HS-27A (cell line): ENCODE data around the gene NCKIPSD.

Source experiments
- DNase-seq: peaks from one replicate; pipeline ENCODE4 v3.0.0-alpha.2; 2012; ENCODE audit warnings: low read depth, missing footprints

The NCKIPSD gene

GRCh38 chr3:48678566-48679380 is 6.9 kb downstream of the NCKIPSD start:
- DNase-seq, result no peak

- DNase-seq, result no peak
Observed at GRCh38 chr3:48678056-48678455, 7.7 kb downstream of the NCKIPSD start.

- DNase-seq, result no peak
Observed at GRCh38 chr3:48674505-48674904, 11.2 kb downstream of the NCKIPSD start.

- DNase-seq, result no peak
Observed at GRCh38 chr3:48672522-48672921, 13.2 kb downstream of the NCKIPSD start.

- DNase-seq, result no peak
Observed at GRCh38 chr3:48664929-48665328, 20.8 kb downstream of the NCKIPSD start.

GRCh38 chr3:48664313-48664644 is 21.4 kb downstream of the NCKIPSD start:
- no peak for DNase-seq

- DNase-seq, result peak; percentile 98
Observed at GRCh38 chr3:48663489-48664312, 22.0 kb downstream of the NCKIPSD start.

GRCh38 chr3:48662753-48663488 is 22.8 kb downstream of the NCKIPSD start, which contains the start of gene CELSR3:
TSS of gene CELSR3 (minus strand) at chr3:48662886. CDS start at chr3:48662634, 252 bp downstream.
- DNase-seq, result peak; percentile 84

- no peak for DNase-seq
Observed at GRCh38 chr3:48662145-48662752, 23.5 kb downstream of the NCKIPSD start.

- no peak for DNase-seq
Observed at GRCh38 chr3:48661501-48662144, 24.1 kb downstream of the NCKIPSD start.

GRCh38 chr3:48660800-48661400 is 24.8 kb downstream of the NCKIPSD start:
- no peak for DNase-seq

- DNase-seq, result no peak
Observed at GRCh38 chr3:48656841-48657281, 28.9 kb downstream of the NCKIPSD start.

GRCh38 chr3:48656061-48656840 is 29.5 kb downstream of the NCKIPSD start:
- no peak for DNase-seq

GRCh38 chr3:48655606-48656005 is 30.1 kb downstream of the NCKIPSD start:
- DNase-seq, result no peak

GRCh38 chr3:48655063-48655462 is 30.7 kb downstream of the NCKIPSD start:
- no peak for DNase-seq

GRCh38 chr3:48652923-48653715 is 32.6 kb downstream of the NCKIPSD start:
- DNase-seq, result no peak

- DNase-seq, result no peak
Observed at GRCh38 chr3:48651771-48652170, 33.9 kb downstream of the NCKIPSD start.

GRCh38 chr3:48650723-48651122 is 35.0 kb downstream of the NCKIPSD start:
- DNase-seq, result no peak

- no peak for DNase-seq
Observed at GRCh38 chr3:48648188-48648850, 37.4 kb downstream of the NCKIPSD start.
